GM23338 (cell line): ENCODE measurements around the gene LRTM1. TPM values are rescaled to one million over a fixed set of nuclear protein-coding genes. Genes with fewer than 3 reads are reported as not detected.

Experiments
- ATAC-seq: fragments of 200-7000 bp; cut with Tn5 transposase; 3 replicates; pipeline ENCODE4 v1.9.1; 2020
- DNase-seq: peaks from one replicate; pipeline ENCODE4 v3.0.0-alpha.2; 2015; ENCODE audit warnings: low spot score
- H2AFZ ChIP-seq: fragments of 200-600 bp; sonication (generic); 2 replicates; pipeline ENCODE4 v1.8.0; 2016; ENCODE audit warnings: antibody characterized with exemption, mild to moderate bottlenecking, moderate library complexity
- H3F3A ChIP-seq: fragments of 200-600 bp; sonication (generic); replicated peaks from 2 replicates; pipeline ENCODE4 v1.8.0; 2017; ENCODE audit warnings: antibody characterized with exemption, mixed run types, low read depth
- H3K27ac ChIP-seq: fragments of 200-600 bp; sonication (generic); 2 replicates; pipeline ENCODE4 v1.6.1; 2016; ENCODE audit warnings: low read depth
- H3K27me3 ChIP-seq: fragments of 200-600 bp; sonication (generic); 2 replicates; pipeline ENCODE4 v1.8.0; 2016; ENCODE audit warnings: mild to moderate bottlenecking, mixed run types, moderate library complexity; ENCODE audit not compliant: insufficient read depth
- H3K36me3 ChIP-seq: fragments of 200-600 bp; sonication (generic); 2 replicates; pipeline ENCODE4 v1.8.0; 2016; ENCODE audit warnings: mild to moderate bottlenecking; ENCODE audit not compliant: insufficient read depth
- H3K4me1 ChIP-seq: fragments of 200-600 bp; sonication (generic); 2 replicates; pipeline ENCODE4 v1.8.0; 2016; ENCODE audit warnings: mild to moderate bottlenecking, moderate library complexity; ENCODE audit not compliant: insufficient read depth
- H3K4me2 ChIP-seq: fragments of 200-600 bp; sonication (generic); 2 replicates; pipeline ENCODE4 v1.7.1; 2017; ENCODE audit warnings: mixed run types
- H3K4me3 ChIP-seq: fragments of 200-600 bp; sonication (generic); 2 replicates; pipeline ENCODE4 v1.6.1; 2016; ENCODE audit warnings: mixed run types
- H3K79me2 ChIP-seq: fragments of 200-600 bp; sonication (generic); replicated peaks from 2 replicates; pipeline ENCODE4 v1.8.0; 2017; ENCODE audit warnings: mild to moderate bottlenecking; ENCODE audit not compliant: insufficient read depth
- H3K9me2 ChIP-seq: fragments of 200-600 bp; sonication (generic); 2 replicates; pipeline ENCODE4 v1.8.0; 2017; ENCODE audit not compliant: insufficient read depth
- H4K20me1 ChIP-seq: fragments of 200-600 bp; sonication (generic); replicated peaks from 2 replicates; pipeline ENCODE4 v1.8.0; 2017; ENCODE audit warnings: mild to moderate bottlenecking; ENCODE audit not compliant: insufficient read depth
- H3K27ac Mint-ChIP-seq: 2 replicates; pipeline ENCODE4 v1.8.0; 2020; ENCODE audit warnings: inconsistent platforms, mild to moderate bottlenecking, moderate library complexity, mixed read lengths
- H3K27me3 Mint-ChIP-seq: 3 replicates; pipeline ENCODE4 v1.8.0; 2022; ENCODE audit warnings: low read depth, mild to moderate bottlenecking, moderate library complexity, mixed read lengths, inconsistent platforms; ENCODE audit not compliant: insufficient read depth, poor library complexity
- H3K36me3 Mint-ChIP-seq: 3 replicates; pipeline ENCODE4 v1.8.0; 2021; ENCODE audit warnings: low read depth, mild to moderate bottlenecking, inconsistent platforms, moderate library complexity, mixed read lengths
- H3K4me1 Mint-ChIP-seq: 3 replicates; pipeline ENCODE4 v1.8.0; 2020; ENCODE audit warnings: mild to moderate bottlenecking, inconsistent platforms, mixed read lengths
- H3K4me3 Mint-ChIP-seq: 3 replicates; pipeline ENCODE4 v1.8.0; 2021; ENCODE audit warnings: moderate library complexity, mild to moderate bottlenecking, inconsistent platforms, mixed read lengths
- H3K9me3 Mint-ChIP-seq: 3 replicates; pipeline ENCODE4 v1.8.0; 2020; ENCODE audit warnings: moderate library complexity, mild to moderate bottlenecking, inconsistent platforms, mixed read lengths
- EZH2 ChIP-seq: fragments of 200-600 bp; sonication (generic); IDR thresholded peaks from one replicate; pipeline ENCODE4 v1.8.0; 2017; ENCODE audit warnings: antibody characterized with exemption, mild to moderate bottlenecking, low read depth; ENCODE audit not compliant: unreplicated experiment
- EZH2phosphoT487 ChIP-seq: fragments of 200-600 bp; sonication (generic); IDR thresholded peaks from one replicate; pipeline ENCODE4 v1.8.1; 2018; ENCODE audit warnings: antibody characterized with exemption; ENCODE audit not compliant: unreplicated experiment
- POLR2AphosphoS5 ChIP-seq: IDR thresholded peaks from 2 replicates; pipeline ENCODE4 v1.6.1; 2016; ENCODE audit warnings: antibody characterized with exemption, low read depth
- STAT1 ChIP-seq: IDR thresholded peaks from one replicate; pipeline ENCODE4 v1.6.1; 2016; ENCODE audit warnings: antibody characterized with exemption; ENCODE audit not compliant: unreplicated experiment
- polyA plus RNA-seq: library from polyadenylated mRNA; unstranded; fragments of >200 nt; fragmentation: Nextera tagmentation; extraction: Ambion mirVana; gene quantifications from 2 replicates; pipeline ENCODE4 v1.2.1, GENCODE V29; 2016
- total RNA-seq: library from RNA; depleted of rRNA; stranded (reverse); fragments of >200 nt; shearing (Covaris generic); gene quantifications from 2 replicates; pipeline ENCODE4 v1.2.3, GENCODE V29; 2014
- TF ChIP-seq, protein P1 (sequence below): fragments of 250-450 bp; sonication (Bioruptor Pico); IDR thresholded peaks from 2 replicates; pipeline ENCODE4 v1.5.0; 2020; ENCODE audit warnings: mild to moderate bottlenecking, moderate library complexity

LRTM1 gene
- total and polyA plus RNA-seq, 2 experiments from 2014 or later, result 0.47 TPM; not detected in 1

DNA sequence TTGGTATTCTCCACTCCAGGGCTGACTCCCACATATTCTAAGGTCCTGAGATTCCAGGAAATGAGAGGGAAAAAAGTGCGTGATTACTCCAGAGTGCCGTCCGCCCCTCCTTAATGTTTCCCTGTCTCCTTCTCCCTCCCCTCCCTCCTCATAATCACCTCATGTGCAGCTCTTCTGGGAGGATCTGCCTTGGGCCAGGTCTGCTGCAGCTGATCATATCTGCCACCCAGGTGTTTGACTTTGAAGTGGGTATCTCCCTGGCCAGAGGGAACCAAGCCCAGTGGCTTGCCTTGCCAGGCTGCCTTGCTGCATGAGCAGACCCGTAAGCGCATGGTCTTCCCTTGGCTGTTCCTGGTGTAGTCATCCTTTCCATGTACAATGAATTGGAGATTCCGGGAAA is 28.1 kb upstream of the LRTM1 start (continued):
- TF ChIP-seq, protein P1, sequence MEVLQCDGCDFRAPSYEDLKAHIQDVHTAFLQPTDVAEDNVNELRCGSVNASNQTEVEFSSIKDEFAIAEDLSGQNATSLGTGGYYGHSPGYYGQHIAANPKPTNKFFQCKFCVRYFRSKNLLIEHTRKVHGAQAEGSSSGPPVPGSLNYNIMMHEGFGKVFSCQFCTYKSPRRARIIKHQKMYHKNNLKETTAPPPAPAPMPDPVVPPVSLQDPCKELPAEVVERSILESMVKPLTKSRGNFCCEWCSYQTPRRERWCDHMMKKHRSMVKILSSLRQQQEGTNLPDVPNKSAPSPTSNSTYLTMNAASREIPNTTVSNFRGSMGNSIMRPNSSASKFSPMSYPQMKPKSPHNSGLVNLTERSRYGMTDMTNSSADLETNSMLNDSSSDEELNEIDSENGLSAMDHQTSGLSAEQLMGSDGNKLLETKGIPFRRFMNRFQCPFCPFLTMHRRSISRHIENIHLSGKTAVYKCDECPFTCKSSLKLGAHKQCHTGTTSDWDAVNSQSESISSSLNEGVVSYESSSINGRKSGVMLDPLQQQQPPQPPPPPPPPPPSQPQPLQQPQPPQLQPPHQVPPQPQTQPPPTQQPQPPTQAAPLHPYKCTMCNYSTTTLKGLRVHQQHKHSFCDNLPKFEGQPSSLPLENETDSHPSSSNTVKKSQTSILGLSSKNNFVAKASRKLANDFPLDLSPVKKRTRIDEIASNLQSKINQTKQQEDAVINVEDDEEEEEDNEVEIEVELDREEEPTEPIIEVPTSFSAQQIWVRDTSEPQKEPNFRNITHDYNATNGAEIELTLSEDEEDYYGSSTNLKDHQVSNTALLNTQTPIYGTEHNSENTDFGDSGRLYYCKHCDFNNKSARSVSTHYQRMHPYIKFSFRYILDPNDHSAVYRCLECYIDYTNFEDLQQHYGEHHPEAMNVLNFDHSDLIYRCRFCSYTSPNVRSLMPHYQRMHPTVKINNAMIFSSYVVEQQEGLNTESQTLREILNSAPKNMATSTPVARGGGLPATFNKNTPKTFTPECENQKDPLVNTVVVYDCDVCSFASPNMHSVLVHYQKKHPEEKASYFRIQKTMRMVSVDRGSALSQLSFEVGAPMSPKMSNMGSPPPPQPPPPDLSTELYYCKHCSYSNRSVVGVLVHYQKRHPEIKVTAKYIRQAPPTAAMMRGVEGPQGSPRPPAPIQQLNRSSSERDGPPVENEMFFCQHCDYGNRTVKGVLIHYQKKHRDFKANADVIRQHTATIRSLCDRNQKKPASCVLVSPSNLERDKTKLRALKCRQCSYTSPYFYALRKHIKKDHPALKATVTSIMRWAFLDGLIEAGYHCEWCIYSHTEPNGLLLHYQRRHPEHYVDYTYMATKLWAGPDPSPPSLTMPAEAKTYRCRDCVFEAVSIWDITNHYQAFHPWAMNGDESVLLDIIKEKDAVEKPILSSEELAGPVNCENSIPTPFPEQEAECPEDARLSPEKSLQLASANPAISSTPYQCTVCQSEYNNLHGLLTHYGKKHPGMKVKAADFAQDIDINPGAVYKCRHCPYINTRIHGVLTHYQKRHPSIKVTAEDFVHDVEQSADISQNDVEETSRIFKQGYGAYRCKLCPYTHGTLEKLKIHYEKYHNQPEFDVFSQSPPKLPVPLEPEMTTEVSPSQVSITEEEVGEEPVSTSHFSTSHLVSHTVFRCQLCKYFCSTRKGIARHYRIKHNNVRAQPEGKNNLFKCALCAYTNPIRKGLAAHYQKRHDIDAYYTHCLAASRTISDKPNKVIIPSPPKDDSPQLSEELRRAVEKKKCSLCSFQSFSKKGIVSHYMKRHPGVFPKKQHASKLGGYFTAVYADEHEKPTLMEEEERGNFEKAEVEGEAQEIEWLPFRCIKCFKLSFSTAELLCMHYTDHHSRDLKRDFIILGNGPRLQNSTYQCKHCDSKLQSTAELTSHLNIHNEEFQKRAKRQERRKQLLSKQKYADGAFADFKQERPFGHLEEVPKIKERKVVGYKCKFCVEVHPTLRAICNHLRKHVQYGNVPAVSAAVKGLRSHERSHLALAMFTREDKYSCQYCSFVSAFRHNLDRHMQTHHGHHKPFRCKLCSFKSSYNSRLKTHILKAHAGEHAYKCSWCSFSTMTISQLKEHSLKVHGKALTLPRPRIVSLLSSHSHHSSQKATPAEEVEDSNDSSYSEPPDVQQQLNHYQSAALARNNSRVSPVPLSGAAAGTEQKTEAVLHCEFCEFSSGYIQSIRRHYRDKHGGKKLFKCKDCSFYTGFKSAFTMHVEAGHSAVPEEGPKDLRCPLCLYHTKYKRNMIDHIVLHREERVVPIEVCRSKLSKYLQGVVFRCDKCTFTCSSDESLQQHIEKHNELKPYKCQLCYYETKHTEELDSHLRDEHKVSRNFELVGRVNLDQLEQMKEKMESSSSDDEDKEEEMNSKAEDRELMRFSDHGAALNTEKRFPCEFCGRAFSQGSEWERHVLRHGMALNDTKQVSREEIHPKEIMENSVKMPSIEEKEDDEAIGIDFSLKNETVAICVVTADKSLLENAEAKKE, result no peak
- TF ChIP-seq EZH2phosphoT487, result no peak

DNA sequence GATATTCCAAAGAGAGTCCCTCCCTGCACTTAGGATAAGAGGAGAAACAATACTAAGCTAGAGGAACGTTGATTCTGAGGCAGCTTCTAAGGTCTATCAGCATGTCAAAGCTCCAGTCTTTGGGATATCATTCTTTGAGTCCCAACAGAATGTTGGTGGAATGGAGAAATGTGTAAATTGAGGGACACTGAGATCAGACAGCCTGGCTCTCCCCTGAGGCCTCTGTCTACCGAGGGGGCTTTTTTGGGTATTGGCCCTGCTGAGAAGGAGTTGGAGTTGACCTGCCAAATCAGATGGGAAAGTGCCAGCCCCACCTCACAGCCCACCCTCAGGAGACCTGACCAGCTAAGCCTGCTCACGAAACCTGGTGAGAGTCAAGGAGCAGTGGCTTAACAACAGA is 27.6 kb upstream of the LRTM1 start:
- Histone ChIP-seq H3K27me3 (no peaks in the 10 kb centered on the region), H3K9me2 (peaks cover 19% of the 10 kb centered on the region), H3K4me3 (no peak overlapping the region), H3F3A (no peaks in the 10 kb centered on the region), H3K4me2 (no peak overlapping the region), H3K79me2 (no peaks in the 10 kb centered on the region), H4K20me1 (no peaks in the 10 kb centered on the region), H3K36me3 (no peaks in the 10 kb centered on the region), H3K4me1 (peaks cover 26% of the 10 kb centered on the region; the same call in 1 of the 2 replicates), H3K27ac (no peak overlapping the region; the same call in 1 of the 2 replicates), H2AFZ (no peak overlapping the region)
- TF ChIP-seq POLR2AphosphoS5 (no peak), STAT1 (no peak), EZH2 (no peak)
- Mint-ChIP-seq H3K4me1 (peaks cover 30% of the 10 kb centered on the region), H3K27me3 (peaks cover 10% of the 10 kb centered on the region), H3K36me3 (no peaks in the 10 kb centered on the region), H3K27ac (no peak overlapping the region), H3K4me3 (no peak overlapping the region), H3K9me3 (no peaks in the 10 kb centered on the region)
- ATAC-seq (no peak), DNase-seq (no peak)

- Histone ChIP-seq H3K4me1 (peaks cover 22% of the 10 kb centered on the region; the same call in 1 of the 2 replicates), H3K36me3 (no peaks in the 10 kb centered on the region), H4K20me1 (no peaks in the 10 kb centered on the region), H3K27me3 (no peaks in the 10 kb centered on the region), H2AFZ (no peak overlapping the region), H3K79me2 (no peaks in the 10 kb centered on the region), H3F3A (no peaks in the 10 kb centered on the region), H3K4me3 (no peak overlapping the region), H3K4me2 (peak overlapping the region; percentile 52), H3K9me2 (peaks cover 19% of the 10 kb centered on the region), H3K27ac (peak overlapping the region; percentile 86)
- H3K27ac Mint-ChIP-seq, result peak overlapping the region; percentile 32
- no peaks in the 10 kb centered on the region for H3K36me3 Mint-ChIP-seq
- ATAC-seq, result peak; percentile 66
- no peak overlapping the region for H3K4me3 Mint-ChIP-seq
- peaks cover 23% of the 10 kb centered on the region for H3K4me1 Mint-ChIP-seq
- H3K9me3 Mint-ChIP-seq, result no peaks in the 10 kb centered on the region
- DNase-seq, result peak; percentile 63
- peaks cover 10% of the 10 kb centered on the region for H3K27me3 Mint-ChIP-seq
- TF ChIP-seq, protein P1, result peak; percentile 89
These were observed 26.7 kb upstream of the LRTM1 start for GRCh38 chr3:54954521-54954920.
